PC-3 (cell line): ENCODE results near the gene LARP4B. TPM values are rescaled to one million over a fixed set of nuclear protein-coding genes. Genes with fewer than 3 reads are reported as not detected.

Experiments
- ATAC-seq: fragments of 200-7000 bp; cut with Tn5 transposase; 2 replicates; pipeline ENCODE4 v1.9.1; 2020; ENCODE audit warnings: mild to moderate bottlenecking, moderate library complexity
- BruUV-seq: library from RNA; stranded (reverse); fragments of 400-500 nt; replicated peaks from 2 replicates; lab custom pipeline; 2021; lab: Mats Ljungman, UMichigan
- CTCF ChIA-PET: fragments of 300-600 bp; sonication (Branson Sonifier 250); formaldehyde crosslinking; loops from one replicate; lab custom pipeline; 2022; ENCODE audit warnings: antibody characterized with exemption; lab: Charles Lee
- POLR2A ChIA-PET: fragments of 300-600 bp; sonication (Branson Sonifier 250); formaldehyde crosslinking; loops from one replicate; lab custom pipeline; 2022; ENCODE audit warnings: antibody characterized with exemption; ENCODE audit not compliant: unreplicated experiment; lab: Charles Lee
- DNase-seq: peaks from one replicate; pipeline ENCODE4 v3.0.0-alpha.2; 2015
- H2AFZ ChIP-seq: fragments of 300-600 bp; sonication (generic); 2 replicates; pipeline ENCODE4 v1.6.0; 2016; ENCODE audit warnings: antibody characterized with exemption, low read length
- H3F3A ChIP-seq: fragments of 300-600 bp; sonication (generic); one replicate; pipeline ENCODE4 v1.6.0; 2017; ENCODE audit warnings: antibody characterized with exemption, low read length, control low read depth, mild to moderate bottlenecking; ENCODE audit not compliant: unreplicated experiment
- H3K27ac ChIP-seq: fragments of 300-600 bp; sonication (generic); 2 replicates; pipeline ENCODE4 v1.5.1; 2016; ENCODE audit warnings: mild to moderate bottlenecking, low read length
- H3K27me3 ChIP-seq: fragments of 300-600 bp; sonication (generic); 2 replicates; pipeline ENCODE4 v1.6.1; 2016; ENCODE audit warnings: low read length, mixed read lengths
- H3K36me3 ChIP-seq: fragments of 300-600 bp; sonication (generic); 2 replicates; pipeline ENCODE4 v1.6.1; 2016; ENCODE audit warnings: low read depth, mixed run types, low read length, mixed read lengths
- H3K4me1 ChIP-seq: fragments of 300-600 bp; sonication (generic); 2 replicates; pipeline ENCODE4 v1.5.1; 2016; ENCODE audit warnings: low read length; ENCODE audit not compliant: insufficient read depth
- H3K4me2 ChIP-seq: fragments of 300-600 bp; sonication (generic); 2 replicates; pipeline ENCODE4 v1.6.0; 2016; ENCODE audit warnings: low read length
- H3K4me3 ChIP-seq: fragments of 300-600 bp; sonication (generic); 2 replicates; pipeline ENCODE4 v1.5.1; 2016; ENCODE audit warnings: mild to moderate bottlenecking, low read length, mixed read lengths
- H3K79me2 ChIP-seq: fragments of 300-600 bp; sonication (generic); 2 replicates; pipeline ENCODE4 v1.6.1; 2017; ENCODE audit warnings: low read length, mixed read lengths
- H3K9ac ChIP-seq: fragments of 300-600 bp; sonication (generic); 2 replicates; pipeline ENCODE4 v1.6.0; 2016; ENCODE audit warnings: mild to moderate bottlenecking, low read length
- H3K9me2 ChIP-seq: fragments of 300-600 bp; sonication (generic); replicated peaks from 2 replicates; pipeline ENCODE4 v1.6.1; 2016; ENCODE audit warnings: mixed run types, low read length, mixed read lengths
- H3K9me3 ChIP-seq: fragments of 300-600 bp; sonication (generic); 2 replicates; pipeline ENCODE4 v1.6.1; 2016; ENCODE audit warnings: low read length, mixed read lengths
- H4K20me1 ChIP-seq: fragments of 300-600 bp; sonication (generic); 2 replicates; pipeline ENCODE4 v1.6.1; 2016; ENCODE audit warnings: low read length, mixed read lengths
- CTCF ChIP-seq: fragments of 300-600 bp; sonication (generic); conservative IDR thresholded peaks from 2 replicates; pipeline ENCODE4 v1.5.1; 2017; ENCODE audit warnings: antibody characterized with exemption, low read depth, mild to moderate bottlenecking, low read length
- EZH2 ChIP-seq: fragments of 300-600 bp; sonication (generic); IDR thresholded peaks from one replicate; pipeline ENCODE4 v1.6.1; 2017; ENCODE audit warnings: antibody characterized with exemption, mild to moderate bottlenecking, low read length; ENCODE audit not compliant: unreplicated experiment
- EZH2phosphoT487 ChIP-seq: fragments of 300-600 bp; sonication (generic); IDR thresholded peaks from 2 replicates; pipeline ENCODE4 v1.6.1; 2018; ENCODE audit warnings: mild to moderate bottlenecking, antibody characterized with exemption, low read length, borderline replicate concordance
- intact Hi-C: fragments of 100-400 bp; cut with micrococcal nuclease; formaldehyde crosslinking; loops from 2 replicates; pipeline ENCODE4 v1.9.0; 2023
- total RNA-seq: library from RNA; depleted of rRNA; stranded (reverse); fragments of >200 nt; gene quantifications from 2 replicates; pipeline ENCODE4 v1.2.3, GENCODE V29; 2014

Gene LARP4B
- total RNA-seq, 1 experiment from 2014 or later, result 33.9 TPM

- Histone ChIP-seq H2AFZ (no peak overlapping the region), H3K27ac (no peak overlapping the region), H3K4me1 (no peaks in the 10 kb centered on the region), H3K79me2 (no peaks in the 10 kb centered on the region), H3K4me3 (no peak overlapping the region), H3K9me3 (no peaks in the 10 kb centered on the region), H3K9ac (no peak overlapping the region), H3K9me2 (no peaks in the 10 kb centered on the region), H3K36me3 (no peaks in the 10 kb centered on the region), H4K20me1 (no peaks in the 10 kb centered on the region), H3F3A (no peaks in the 10 kb centered on the region), H3K27me3 (no peaks in the 10 kb centered on the region; the same call in none of the 2 replicates), H3K4me2 (no peak overlapping the region)
- intact Hi-C loops, result no loop called here
- POLR2A ChIA-PET, result no interaction called here
- CTCF ChIA-PET, result no interaction called here
- DNase-seq, result no peak
- BruUV-seq, result no TSS peak
- no peak for ATAC-seq
- TF ChIP-seq EZH2 (no peak), CTCF (no peak), EZH2phosphoT487 (no peak)
Observed at GRCh38 chr10:955820-956217, 24.3 kb upstream of the LARP4B start.

GRCh38 chr10:955127-955819 lies 23.8 kb upstream of the LARP4B start:
- no peak for TF ChIP-seq EZH2phosphoT487
- TF ChIP-seq CTCF, result no peak
- TF ChIP-seq EZH2, result no peak
- H3F3A ChIP-seq, result no peaks in the 10 kb centered on the region
- ATAC-seq (no peak), DNase-seq (no peak)
- no peak overlapping the region for H2AFZ ChIP-seq
- H3K27me3 ChIP-seq, result no peaks in the 10 kb centered on the region; the same call in none of the 2 replicates
- intact Hi-C loops, result no loop called here
- H3K4me2 ChIP-seq, result no peak overlapping the region
- H3K9me2 ChIP-seq, result no peaks in the 10 kb centered on the region
- POLR2A ChIA-PET, result no interaction called here
- no peak overlapping the region for H3K9ac ChIP-seq
- no peak overlapping the region for H3K4me3 ChIP-seq
- no peaks in the 10 kb centered on the region for H3K36me3 ChIP-seq
- H3K79me2 ChIP-seq, result no peaks in the 10 kb centered on the region
- H3K27ac ChIP-seq, result no peak overlapping the region
- CTCF ChIA-PET, result no interaction called here
- H4K20me1 ChIP-seq, result no peaks in the 10 kb centered on the region
- H3K4me1 ChIP-seq, result no peaks in the 10 kb centered on the region
- no peaks in the 10 kb centered on the region for H3K9me3 ChIP-seq
- BruUV-seq, result no TSS peak

DNA sequence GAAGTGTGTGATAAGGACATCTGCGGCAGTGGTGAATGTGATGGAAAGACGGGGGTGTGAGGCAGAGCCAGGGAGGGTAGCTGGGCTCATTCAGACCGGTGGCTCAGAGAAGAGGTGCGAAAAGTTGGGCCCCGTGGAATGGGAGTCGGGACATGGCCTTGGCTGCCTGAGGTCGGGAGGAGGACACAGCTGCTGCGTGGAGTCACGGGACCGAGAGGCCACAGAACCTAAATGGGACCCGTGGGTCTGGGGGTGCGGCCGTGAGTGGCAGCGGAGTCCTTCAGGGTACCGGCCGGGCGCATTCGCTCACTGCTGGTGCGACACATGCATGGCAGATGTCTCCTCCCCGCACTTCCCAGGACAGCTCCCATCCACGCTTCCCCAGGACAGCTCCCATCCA lies 22.9 kb upstream of the LARP4B start:
- no peaks in the 10 kb centered on the region for H3K36me3 ChIP-seq
- intact Hi-C loops, result no loop called here
- no peaks in the 10 kb centered on the region; the same call in none of the 2 replicates for H3K27me3 ChIP-seq
- H3K79me2 ChIP-seq, result no peaks in the 10 kb centered on the region
- no peaks in the 10 kb centered on the region for H4K20me1 ChIP-seq
- H3F3A ChIP-seq, result no peaks in the 10 kb centered on the region
- no peak overlapping the region for H3K4me3 ChIP-seq
- no peaks in the 10 kb centered on the region for H3K4me1 ChIP-seq
- H3K9me2 ChIP-seq, result no peaks in the 10 kb centered on the region
- TF ChIP-seq EZH2phosphoT487 (no peak), CTCF (no peak), EZH2 (no peak)
- no peaks in the 10 kb centered on the region for H3K9me3 ChIP-seq
- BruUV-seq, result no TSS peak
- H3K27ac ChIP-seq, result no peak overlapping the region
- ATAC-seq (no peak), DNase-seq (no peak)
- CTCF ChIA-PET, result no interaction called here
- no peak overlapping the region for H2AFZ ChIP-seq
- no peak overlapping the region for H3K9ac ChIP-seq
- POLR2A ChIA-PET, result no interaction called here
- no peak overlapping the region for H3K4me2 ChIP-seq
